K562 (cell line): ENCODE measurements around the gene TNFSF11. TPM values are rescaled to one million over a fixed set of nuclear protein-coding genes. Genes with fewer than 3 reads are reported as not detected.

Source experiments
- ATAC-seq: fragments of 200-7000 bp; cut with Tn5 transposase; 3 replicates; pipeline ENCODE4 v1.9.1; 2020; ENCODE audit warnings: moderate library complexity
- BruUV-seq: library from RNA; stranded (reverse); fragments of 400-500 nt; replicated peaks from 2 replicates; lab custom pipeline; 2021; lab: Mats Ljungman, UMichigan
- CTCF ChIA-PET: fragments of 300-600 bp; formaldehyde crosslinking; extraction: SDS; loops from one replicate; lab custom pipeline; 2021; ENCODE audit warnings: low intra/inter-chr PET ratio; lab: Yijun Ruan, JAX
- POLR2A ChIA-PET: fragments of 300-600, 350-650 bp; sonication (Branson Sonifier 250); formaldehyde crosslinking; extraction: SDS; loops from one replicate; lab custom pipeline; 2021; ENCODE audit warnings: antibody characterized with exemption, inconsistent platforms; lab: Yijun Ruan, JAX
- DNase-seq, 4 experiments: peaks; one replicate each; pipeline versions ENCODE4 v3.0.0 to v3.0.0-alpha.2; 2011 to 2018; ENCODE audit warnings: low spot score in 3 of 4, mixed read lengths in 3 of 4; ENCODE audit errors: extremely low read depth in 1 of 4
- FAIRE-seq: peaks from 2 replicates; lab custom pipeline; 2011; peaks lifted over from hg19 to GRCh38; lab: Jason Lieb, UNC
- H2AFZ ChIP-seq: 2 replicates; pipeline ENCODE4 v1.6.0; 2011; ENCODE audit warnings: low read depth, low read length, control low read depth, inconsistent platforms
- H3K27ac ChIP-seq: fragments of 200-600 bp; 3 replicates; pipeline ENCODE4 v1.8.0; 2011; ENCODE audit warnings: low read depth, mild to moderate bottlenecking, control low read depth, inconsistent platforms, low read length, moderate library complexity, mixed read lengths; ENCODE audit errors: extremely low read depth
- H3K27me3 ChIP-seq, 2 experiments: fragments of 300-600 bp in 1 of 2; 2 replicates in 1 of 2; 3 replicates in 1 of 2; pipeline versions ENCODE4 v1.6.0 to v1.8.0; 2011; ENCODE audit warnings: inconsistent platforms in 2 of 2, low read length in 2 of 2, mild to moderate bottlenecking in 1 of 2, mixed read lengths in 1 of 2, moderate library complexity in 1 of 2; ENCODE audit not compliant: control insufficient read depth in 2 of 2, insufficient read depth in 2 of 2
- H3K36me3 ChIP-seq: fragments of 300-600 bp; 3 replicates; pipeline ENCODE4 v1.8.0; 2011; ENCODE audit warnings: mild to moderate bottlenecking, low read length, inconsistent platforms; ENCODE audit not compliant: control insufficient read depth, insufficient read depth
- H3K4me1 ChIP-seq, 2 experiments: fragments of 200-600 bp in 1 of 2; replicated peaks in 1 of 2; 2 replicates in 1 of 2; 3 replicates in 1 of 2; pipeline versions ENCODE4 v1.5.1 to v1.8.0; 2011; ENCODE audit warnings: inconsistent platforms in 2 of 2, low read length in 2 of 2, mild to moderate bottlenecking in 1 of 2, mixed read lengths in 1 of 2, moderate library complexity in 1 of 2; ENCODE audit not compliant: control insufficient read depth in 2 of 2, insufficient read depth in 2 of 2
- H3K4me2 ChIP-seq: 2 replicates; pipeline ENCODE4 v1.6.1; 2011; ENCODE audit warnings: low read length, control low read depth, inconsistent platforms, mixed read lengths; ENCODE audit not compliant: insufficient read depth
- H3K4me3 ChIP-seq: fragments of 200-600 bp; sonication (generic), shearing (Covaris generic); 2 replicates; pipeline ENCODE4 v1.5.1; 2016; ENCODE audit warnings: control low read depth, inconsistent platforms
- H3K79me2 ChIP-seq: fragments of 200-600 bp; 3 replicates; pipeline ENCODE4 v1.8.0; 2011; ENCODE audit warnings: low read length, inconsistent platforms; ENCODE audit not compliant: control insufficient read depth, insufficient read depth
- H3K9ac ChIP-seq, 2 experiments: 2 replicates each; pipeline versions ENCODE4 v1.6.0 to v1.6.1; 2011; ENCODE audit warnings: low read depth in 2 of 2, low read length in 2 of 2, control low read depth in 1 of 2, inconsistent platforms in 1 of 2, mild to moderate bottlenecking in 1 of 2, mixed read lengths in 1 of 2; ENCODE audit not compliant: insufficient read depth in 1 of 2
- H3K9me1 ChIP-seq: one replicate; pipeline ENCODE4 v1.6.0; 2011; ENCODE audit warnings: inconsistent platforms, mild to moderate bottlenecking, low read length, moderate library complexity; ENCODE audit not compliant: control insufficient read depth, insufficient read depth
- H3K9me3 ChIP-seq: replicated peaks from 2 replicates; pipeline ENCODE4 v1.5.1; 2011; ENCODE audit warnings: low read depth, low read length, inconsistent platforms; ENCODE audit not compliant: control insufficient read depth, insufficient read depth
- H4K20me1 ChIP-seq: replicated peaks from 2 replicates; pipeline ENCODE4 v1.6.1; 2011; ENCODE audit warnings: low read length, inconsistent platforms, mixed read lengths; ENCODE audit not compliant: control insufficient read depth, insufficient read depth
- HDAC6 ChIP-seq: IDR thresholded peaks from 2 replicates; pipeline ENCODE4 v1.6.1; 2012; ENCODE audit warnings: low read depth, mild to moderate bottlenecking, control low read depth, inconsistent platforms, low read length, moderate library complexity
- MCM2 ChIP-seq: fragments of 450-650 bp; IDR thresholded peaks from 2 replicates; pipeline ENCODE4 v1.6.1; 2017; ENCODE audit warnings: low read depth, mild to moderate bottlenecking
- MXI1 ChIP-seq: IDR thresholded peaks from 2 replicates; pipeline ENCODE4 v1.6.1; 2011; ENCODE audit warnings: low read depth, mild to moderate bottlenecking, improper control_type of control experiment, low read length
- NR3C1 ChIP-seq: sonication (generic); formaldehyde crosslinking; IDR thresholded peaks from 2 replicates; pipeline ENCODE4 v1.8.1; 2022; ENCODE audit warnings: missing genetic modification reagents
- PKNOX1 ChIP-seq: fragments of 450-650 bp; IDR thresholded peaks from 2 replicates; pipeline ENCODE4 v1.6.1; 2016
- POLR2B ChIP-seq: fragments of 450-650 bp; IDR thresholded peaks from 2 replicates; pipeline ENCODE4 v1.6.1; 2018; ENCODE audit warnings: low read depth; ENCODE audit not compliant: partially characterized antibody
- PYGO2 ChIP-seq: fragments of 450-650 bp; IDR thresholded peaks from 2 replicates; pipeline ENCODE4 v1.6.1; 2016; ENCODE audit warnings: mild to moderate bottlenecking, missing genetic modification characterization, moderate library complexity, missing compliant biosample characterization
- RERE ChIP-seq: sonication (generic); formaldehyde crosslinking; IDR thresholded peaks from 2 replicates; pipeline ENCODE4 v1.8.0; 2023; ENCODE audit warnings: missing genetic modification reagents, mild to moderate bottlenecking, borderline replicate concordance
- SMC3 ChIP-seq: conservative IDR thresholded peaks from 2 replicates; pipeline ENCODE4 v1.6.1; 2011; ENCODE audit warnings: low read depth, low read length, improper control_type of control experiment; ENCODE audit not compliant: insufficient read depth
- ZNF274 ChIP-seq: IDR thresholded peaks from 2 replicates; pipeline ENCODE4 v1.6.1; 2011; ENCODE audit warnings: low read depth, mild to moderate bottlenecking, low read length, moderate library complexity, borderline replicate concordance
- ZNF584 ChIP-seq: fragments of 200-800 bp; sonication (Bioruptor generic); IDR thresholded peaks from 2 replicates; pipeline ENCODE4 v1.6.1; 2016; ENCODE audit warnings: low read depth, mild to moderate bottlenecking, missing genetic modification characterization, missing compliant biosample characterization
- whole genome bisulfite sequencing: fragments of 100-300 bp; shearing (Covaris generic); methylation state at CpG from one replicate; pipeline ENCODE4 v1.1.6; 2016; ENCODE audit warnings: low coverage, mixed read lengths; ENCODE audit not compliant: insufficient coverage; ENCODE audit errors: missing lambda C conversion rate; 5-methylcytosine and 5-hydroxymethylcytosine counted together
- in situ Hi-C: fragments of 300-500 bp; cut with MboI; formaldehyde crosslinking; loops from 4 replicates; pipeline ENCODE4 v1.15.0; 2018; ENCODE audit warnings: inconsistent platforms, mixed read lengths
- intact Hi-C: fragments of 100-400 bp; cut with micrococcal nuclease; formaldehyde crosslinking; loops from 2 replicates; pipeline ENCODE4 v1.14.2; 2022
- polyA plus RNA-seq, 8 experiments: library from polyadenylated mRNA; depleted of rRNA in 4 of 8; stranded (reverse) in 5 of 8; unstranded in 3 of 8; fragments of >200 nt; fragmentation: Nextera tagmentation in 2 of 8; fragmentation: Illumina TruSeq in 1 of 8; extraction: Ambion mirVana in 2 of 8; extraction: Trizol in 1 of 8; gene quantifications; 2 replicates each; pipeline versions ENCODE4 v1.2.1 to v1.2.3, GENCODE V29; 2011 to 2014; ENCODE audit warnings: inconsistent platforms in 1 of 8, missing spikeins in 1 of 8
- total RNA-seq, 7 experiments: library from RNA; depleted of rRNA in 6 of 7; stranded (reverse); fragments of >200 nt in 6 of 7; fragmentation: Illumina TruSeq in 2 of 7; extraction: Trizol in 2 of 7; gene quantifications; 2 replicates each; pipeline versions ENCODE4 v1.2.1 to v1.2.3, GENCODE V29; 2011 to 2021; ENCODE audit warnings: low replicate concordance in 1 of 7
- TF ChIP-seq, protein P1 (sequence below): sonication (generic); formaldehyde crosslinking; IDR thresholded peaks from 2 replicates; pipeline ENCODE4 v1.8.0; 2022; ENCODE audit warnings: missing genetic modification reagents, mild to moderate bottlenecking, borderline replicate concordance
- TF ChIP-seq, protein P2 (sequence below): fragments of 250-450 bp; sonication (Bioruptor Pico); IDR thresholded peaks from 2 replicates; pipeline ENCODE4 v1.8.0; 2022; ENCODE audit warnings: moderate library complexity, mild to moderate bottlenecking, inconsistent platforms

Gene TNFSF11
- total and polyA plus RNA-seq, 9 of the 15 experiments (the other 6 are each of a cell fraction or from before 2014, with no cell fraction given): not detected

- TF ChIP-seq PKNOX1: no peak
- no peak for TF ChIP-seq MCM2
- no peak for TF ChIP-seq MXI1
- TF ChIP-seq NR3C1: no peak
- TF ChIP-seq, protein P1, sequence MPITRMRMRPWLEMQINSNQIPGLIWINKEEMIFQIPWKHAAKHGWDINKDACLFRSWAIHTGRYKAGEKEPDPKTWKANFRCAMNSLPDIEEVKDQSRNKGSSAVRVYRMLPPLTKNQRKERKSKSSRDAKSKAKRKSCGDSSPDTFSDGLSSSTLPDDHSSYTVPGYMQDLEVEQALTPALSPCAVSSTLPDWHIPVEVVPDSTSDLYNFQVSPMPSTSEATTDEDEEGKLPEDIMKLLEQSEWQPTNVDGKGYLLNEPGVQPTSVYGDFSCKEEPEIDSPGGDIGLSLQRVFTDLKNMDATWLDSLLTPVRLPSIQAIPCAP (CRISPR knock-in tag): no peak
- TF ChIP-seq PYGO2 (tag): no peak
Observed at GRCh38 chr13:42638886-42639285, 64.9 kb downstream of the TNFSF11 start (continued).

GRCh38 chr13:42643076-42643475, 69.1 kb downstream of the TNFSF11 start:
- H3K79me2 ChIP-seq: no peaks in the 10 kb centered on the region
- CTCF ChIA-PET: interaction anchor here (1.1 kb wide), 1 partner anchor 1161 kb away, joined by 3 read pairs; no protein-coding TSS in a partner anchor
- no peak for TF ChIP-seq ZNF274
- no peak for TF ChIP-seq SMC3
- TF ChIP-seq RERE: no peak
- no peak for TF ChIP-seq POLR2B
- TF ChIP-seq HDAC6: no peak
- TF ChIP-seq ZNF584 (CRISPR knock-in tag): no peak
- TF ChIP-seq, protein P2, sequence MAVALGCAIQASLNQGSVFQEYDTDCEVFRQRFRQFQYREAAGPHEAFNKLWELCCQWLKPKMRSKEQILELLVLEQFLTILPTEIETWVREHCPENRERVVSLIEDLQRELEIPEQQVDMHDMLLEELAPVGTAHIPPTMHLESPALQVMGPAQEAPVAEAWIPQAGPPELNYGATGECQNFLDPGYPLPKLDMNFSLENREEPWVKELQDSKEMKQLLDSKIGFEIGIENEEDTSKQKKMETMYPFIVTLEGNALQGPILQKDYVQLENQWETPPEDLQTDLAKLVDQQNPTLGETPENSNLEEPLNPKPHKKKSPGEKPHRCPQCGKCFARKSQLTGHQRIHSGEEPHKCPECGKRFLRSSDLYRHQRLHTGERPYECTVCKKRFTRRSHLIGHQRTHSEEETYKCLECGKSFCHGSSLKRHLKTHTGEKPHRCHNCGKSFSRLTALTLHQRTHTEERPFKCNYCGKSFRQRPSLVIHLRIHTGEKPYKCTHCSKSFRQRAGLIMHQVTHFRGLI (CRISPR knock-in tag): no peak

More at GRCh38 chr13:42643076-42643475, 69.1 kb downstream of the TNFSF11 start:
- Histone ChIP-seq H3K36me3 (no peaks in the 10 kb centered on the region), H3K4me2 (no peak overlapping the region), H3K27ac (no peak overlapping the region), H2AFZ (no peak overlapping the region), H4K20me1 (no peaks in the 10 kb centered on the region), H3K9me1 (no peaks in the 10 kb centered on the region), H3K27me3 (no peaks in the 10 kb centered on the region; a peak in 1 of 5 replicates), H3K9ac (no peak overlapping the region), H3K4me3 (no peak overlapping the region), H3K9me3 (no peaks in the 10 kb centered on the region), H3K4me1 (no peaks in the 10 kb centered on the region)
- no peak for DNase-seq
- no peak for ATAC-seq
- intact Hi-C loops (no loop called here), in situ Hi-C loops (no loop called here)
- POLR2A ChIA-PET: no interaction called here
- BruUV-seq: no TSS peak
- FAIRE-seq: no peak
- 5% methylated on average over 4 of the region's 14 CpGs for WGBS
